Measurements from ENCODE around the gene PHACTR1.
"Not testable (repeated sequence)": the region's sequence is repeated elsewhere in the genome, so short reads cannot be mapped to it uniquely, and the experiment has no call there.

The PHACTR1 gene

GRCh38 chr6:13243745-13244144, 527.2 kb downstream of the PHACTR1 start:
- DNase-seq, result not testable (repeated sequence)

- DNase-seq, result no peak
Measured at GRCh38 chr6:13247627-13248026, 531.1 kb downstream of the PHACTR1 start.

- no peak for DNase-seq
Measured at GRCh38 chr6:13248053-13248452, 531.5 kb downstream of the PHACTR1 start.

- no peak for DNase-seq
Measured at GRCh38 chr6:13248584-13248985, 532.0 kb downstream of the PHACTR1 start.

- no peak for DNase-seq
Measured at GRCh38 chr6:13248994-13249393, 532.4 kb downstream of the PHACTR1 start.

GRCh38 chr6:13249817-13250216, 533.2 kb downstream of the PHACTR1 start:
- DNase-seq, result no peak

GRCh38 chr6:13250703-13251102, 534.1 kb downstream of the PHACTR1 start:
- no peak for DNase-seq

GRCh38 chr6:13251242-13251641, 534.7 kb downstream of the PHACTR1 start:
- DNase-seq, result no peak

- no peak for DNase-seq
Measured at GRCh38 chr6:13252790-13253189, 536.2 kb downstream of the PHACTR1 start.

GRCh38 chr6:13253272-13253671, 536.7 kb downstream of the PHACTR1 start:
- DNase-seq, result peak; percentile 38 to 71 (median 54)

- DNase-seq, result peak; percentile 64 to 90 (median 83)
Measured at GRCh38 chr6:13256266-13257001, 539.9 kb downstream of the PHACTR1 start.

GRCh38 chr6:13259393-13259792, 542.8 kb downstream of the PHACTR1 start:
- DNase-seq, result no peak

- no peak for DNase-seq
Measured at GRCh38 chr6:13260101-13260598, 543.6 kb downstream of the PHACTR1 start.

- DNase-seq, result no peak
Measured at GRCh38 chr6:13260831-13261230, 544.3 kb downstream of the PHACTR1 start.

- DNase-seq, result peak; percentile 43 to 84 (median 64)
Measured at GRCh38 chr6:13261464-13261994, 545.0 kb downstream of the PHACTR1 start.

- no peak for DNase-seq
Measured at GRCh38 chr6:13262302-13263230, 546.0 kb downstream of the PHACTR1 start.

GRCh38 chr6:13263669-13264068, 547.1 kb downstream of the PHACTR1 start:
- no peak for DNase-seq

GRCh38 chr6:13267142-13267651, 550.6 kb downstream of the PHACTR1 start:
- DNase-seq, result no peak

- DNase-seq, result no peak
Measured at GRCh38 chr6:13268913-13269518, 552.4 kb downstream of the PHACTR1 start.

GRCh38 chr6:13272131-13273046, 555.8 kb downstream of the PHACTR1 start:
- peak; percentile 85 to 90 (median 86) for DNase-seq

- peak in 3 of 4 experiments; percentile 14 to 46 (median 18) for DNase-seq
Measured at GRCh38 chr6:13273202-13273930, 556.8 kb downstream of the PHACTR1 start.

All from suppressor macrophage (primary cell).